Neuronal stem cell (in vitro differentiated cells): ENCODE measurements around the gene SEC62.
A peak's percentile ranks its signal among the peaks of the same experiment; 100 is the strongest.

Experiments used
- DNase-seq: peaks from one replicate; pipeline ENCODE4 v3.0.0-alpha.2; 2013; ENCODE audit warnings: low spot score
- H2AFZ ChIP-seq: one replicate; pipeline ENCODE4 v1.6.1; 2013; ENCODE audit warnings: mild to moderate bottlenecking, low read length, inconsistent platforms
- H2AK5ac ChIP-seq: 2 replicates; pipeline ENCODE4 v1.6.1; 2013; ENCODE audit warnings: low read depth, mild to moderate bottlenecking, inconsistent platforms, low read length, moderate library complexity, mixed read lengths
- H2BK120ac ChIP-seq: 2 replicates; pipeline ENCODE4 v1.6.1; 2013; ENCODE audit warnings: low read depth, mild to moderate bottlenecking, inconsistent platforms, low read length, moderate library complexity, mixed read lengths
- H2BK12ac ChIP-seq: one replicate; pipeline ENCODE4 v1.6.1; 2013; ENCODE audit warnings: low read length, inconsistent platforms
- H2BK15ac ChIP-seq: 2 replicates; pipeline ENCODE4 v1.6.1; 2013; ENCODE audit warnings: mild to moderate bottlenecking, low read length, inconsistent platforms, mixed read lengths
- H2BK5ac ChIP-seq: one replicate; pipeline ENCODE4 v1.6.1; 2013; ENCODE audit warnings: inconsistent platforms, mild to moderate bottlenecking, low read length, moderate library complexity
- H3K14ac ChIP-seq: one replicate; pipeline ENCODE4 v1.6.1; 2013; ENCODE audit warnings: low read length, inconsistent platforms
- H3K18ac ChIP-seq: 2 replicates; pipeline ENCODE4 v1.6.1; 2013; ENCODE audit warnings: low read length, inconsistent platforms
- H3K23ac ChIP-seq: 2 replicates; pipeline ENCODE4 v1.6.1; 2013; ENCODE audit warnings: low read depth, mild to moderate bottlenecking, mixed read lengths, low read length, inconsistent platforms; ENCODE audit not compliant: poor library complexity
- H3K27ac ChIP-seq: replicated peaks from 3 replicates; pipeline ENCODE4 v1.5.1; 2013; ENCODE audit warnings: low read length, inconsistent platforms
- H3K27me3 ChIP-seq, 3 experiments: 2 replicates each; pipeline ENCODE4 v1.6.1; 2013; ENCODE audit warnings: low read length in 3 of 3, mild to moderate bottlenecking in 2 of 3, inconsistent platforms in 1 of 3, low read depth in 1 of 3, mixed read lengths in 1 of 3, moderate library complexity in 1 of 3; ENCODE audit not compliant: control insufficient read depth in 3 of 3, insufficient read depth in 3 of 3
- H3K36me3 ChIP-seq, 2 donors: replicated peaks in 1 of 2; 2 replicates each; pipeline ENCODE4 v1.6.1; 2013; ENCODE audit warnings: low read length in 2 of 2; ENCODE audit not compliant: control insufficient read depth in 2 of 2, insufficient read depth in 2 of 2
- H3K4ac ChIP-seq: 2 replicates; pipeline ENCODE4 v1.6.1; 2013; ENCODE audit warnings: inconsistent platforms, mild to moderate bottlenecking, low read length, moderate library complexity
- H3K4me1 ChIP-seq, 2 donors: 1 replicate in 1 of 2; 2 replicates in 1 of 2; pipeline ENCODE4 v1.6.1; 2013; ENCODE audit warnings: low read length in 2 of 2, low read depth in 1 of 2; ENCODE audit not compliant: control insufficient read depth in 2 of 2, insufficient read depth in 1 of 2
- H3K4me2 ChIP-seq: one replicate; pipeline ENCODE4 v1.6.1; 2013; ENCODE audit warnings: mild to moderate bottlenecking, low read length, inconsistent platforms; ENCODE audit not compliant: insufficient read depth, poor library complexity, severe bottlenecking
- H3K4me3 ChIP-seq, 2 donors: 2 replicates each; pipeline ENCODE4 v1.5.1; 2013; ENCODE audit warnings: low read length in 2 of 2, mild to moderate bottlenecking in 2 of 2, inconsistent platforms in 1 of 2, moderate library complexity in 1 of 2
- H3K79me1 ChIP-seq: one replicate; pipeline ENCODE4 v1.6.1; 2013; ENCODE audit warnings: low read depth, mild to moderate bottlenecking, inconsistent platforms, low read length, moderate library complexity
- H3K9ac ChIP-seq: one replicate; pipeline ENCODE4 v1.6.1; 2013; ENCODE audit warnings: mild to moderate bottlenecking, low read depth, low read length, inconsistent platforms; ENCODE audit not compliant: poor library complexity
- H3K9me3 ChIP-seq, 2 donors: replicated peaks in 1 of 2; 2 replicates each; pipeline versions ENCODE3 to v1.6.1; 2013; ENCODE audit warnings: low read length in 2 of 2, mild to moderate bottlenecking in 2 of 2, inconsistent platforms in 1 of 2, low read depth in 1 of 2, mixed read lengths in 1 of 2, moderate library complexity in 1 of 2; ENCODE audit not compliant: control insufficient read depth in 2 of 2, insufficient read depth in 1 of 2
- H4K8ac ChIP-seq: one replicate; pipeline ENCODE4 v1.6.1; 2013; ENCODE audit warnings: low read depth, mild to moderate bottlenecking, inconsistent platforms, low read length, moderate library complexity
- H4K91ac ChIP-seq: one replicate; pipeline ENCODE4 v1.6.1; 2013; ENCODE audit warnings: low read length, low read depth, mild to moderate bottlenecking, inconsistent platforms; ENCODE audit not compliant: poor library complexity
- WGBS, 2 donors: extraction: QIAGEN DNeasy Blood & Tissue Kit; methylation state at CpG; one replicate each; pipeline ENCODE4 v1.1.7; 2013; ENCODE audit warnings: missing lambda C conversion rate in 2 of 2, mixed read lengths in 1 of 2; ENCODE audit not compliant: insufficient read length in 2 of 2, insufficient replicate concordance in 1 of 2; ENCODE audit errors: extremely low coverage in 2 of 2; 5-methylcytosine and 5-hydroxymethylcytosine counted together

The SEC62 gene

DNA sequence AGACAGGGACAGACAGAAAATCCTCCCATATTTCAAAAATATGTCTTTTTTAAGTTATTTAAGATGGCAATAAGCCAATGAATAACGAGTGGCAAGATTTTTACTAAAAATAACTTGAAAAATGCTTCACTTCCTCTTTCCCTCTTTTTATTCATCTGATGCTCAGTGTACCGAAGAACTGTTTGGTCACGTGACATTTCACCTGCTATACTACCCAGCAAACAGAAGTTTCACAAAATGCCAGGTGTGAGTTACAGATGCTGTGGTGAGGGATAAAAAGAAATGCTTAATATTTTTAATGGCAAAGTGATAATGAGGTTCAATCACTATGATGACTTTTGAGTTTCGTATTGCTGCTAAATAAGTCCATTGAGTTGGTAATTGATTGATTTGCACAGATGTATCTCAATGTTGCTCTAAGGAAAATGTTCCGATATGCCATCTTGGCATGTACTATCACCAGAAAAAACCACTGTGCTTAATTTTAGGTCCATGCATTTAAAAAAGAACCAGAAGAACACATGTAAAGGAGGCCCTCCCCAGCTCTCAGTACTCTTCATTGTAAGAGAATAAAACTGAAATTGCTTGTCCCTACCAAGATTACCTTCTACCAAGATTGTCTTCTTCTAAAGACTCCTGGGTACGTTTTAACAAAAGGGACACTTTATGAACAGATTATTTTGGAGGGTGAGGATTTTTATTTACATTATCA is 26.0 kb upstream of the SEC62 start:
- Histone ChIP-seq H3K9ac (no peak overlapping the region), H3K36me3 (no peaks in the 10 kb centered on the region), H3K23ac (no peak overlapping the region), H3K4me3 (no peak overlapping the region), H3K9me3 (peaks cover 0 to 4% of the 10 kb centered on the region in 2 donors), H3K4me2 (no peak overlapping the region), H4K8ac (no peak overlapping the region), H3K14ac (no peak overlapping the region), H2AFZ (no peak overlapping the region), H4K91ac (no peak overlapping the region), H3K79me1 (no peaks in the 10 kb centered on the region), H2AK5ac (no peak overlapping the region), H3K4ac (no peak overlapping the region), H3K27ac (no peak overlapping the region), H3K18ac (no peak overlapping the region), H2BK12ac (no peak overlapping the region), H2BK5ac (no peak overlapping the region), H2BK15ac (no peak overlapping the region), H3K4me1 (no peaks in the 10 kb centered on the region), H3K27me3 (no peaks in the 10 kb centered on the region), H2BK120ac (no peak overlapping the region)
- WGBS, 2 donors = no CpG with 5 or more reads among the region's 6 CpGs
- no peak for DNase-seq

- no peak for DNase-seq
- H3K36me3 ChIP-seq = no peaks in the 10 kb centered on the region
- WGBS, 2 donors = no CpG with 5 or more reads among the region's 7 CpGs
- no peaks in the 10 kb centered on the region for H3K4me1 ChIP-seq
- H2BK120ac ChIP-seq = no peak overlapping the region
- no peak overlapping the region for H3K27ac ChIP-seq
- no peaks in the 10 kb centered on the region for H3K79me1 ChIP-seq
- H3K4ac ChIP-seq = no peak overlapping the region
- H2BK12ac ChIP-seq = no peak overlapping the region
- no peak overlapping the region for H3K14ac ChIP-seq
- H4K8ac ChIP-seq = no peak overlapping the region
- no peak overlapping the region for H3K4me3 ChIP-seq
- H3K23ac ChIP-seq = no peak overlapping the region
- no peak overlapping the region for H3K18ac ChIP-seq
- peaks cover 0 to 22% (median 0%) of the 10 kb centered on the region in 3 experiments for H3K27me3 ChIP-seq
- H3K9me3 ChIP-seq = peaks cover 0 to 4% of the 10 kb centered on the region in 2 donors
- no peak overlapping the region for H2AK5ac ChIP-seq
- no peak overlapping the region for H2BK5ac ChIP-seq
- no peak overlapping the region for H3K4me2 ChIP-seq
- no peak overlapping the region for H2BK15ac ChIP-seq
- H2AFZ ChIP-seq = no peak overlapping the region
- no peak overlapping the region for H3K9ac ChIP-seq
- no peak overlapping the region for H4K91ac ChIP-seq
Measured at GRCh38 chr3:169945313-169945712, 21.3 kb upstream of the SEC62 start.

DNA sequence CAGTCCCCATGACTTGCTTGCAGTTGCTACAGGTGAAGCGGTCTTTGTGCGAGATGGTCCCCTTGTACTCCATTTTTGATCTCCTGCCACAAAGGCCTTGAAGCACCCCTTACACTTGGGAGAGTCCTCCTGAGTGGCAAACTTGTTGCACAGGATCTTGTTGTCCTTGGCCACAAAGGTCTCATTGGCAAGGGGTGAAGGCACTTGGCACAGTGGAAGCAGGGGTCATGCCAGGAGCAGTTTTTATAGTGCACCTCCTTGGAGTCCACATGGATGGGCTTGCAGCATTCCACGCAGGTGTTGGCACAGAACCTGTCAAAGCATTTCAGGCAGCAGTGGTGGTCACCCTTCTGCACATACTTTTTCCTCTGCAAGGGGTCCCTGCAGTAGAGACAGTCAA is 20.3 kb upstream of the SEC62 start:
- Histone ChIP-seq H2BK5ac (no peak overlapping the region), H3K4me1 (no peaks in the 10 kb centered on the region), H3K4me3 (no peak overlapping the region), H3K14ac (peak overlapping the region; percentile 41), H2AK5ac (no peak overlapping the region), H2BK120ac (no peak overlapping the region), H3K36me3 (no peaks in the 10 kb centered on the region), H2BK12ac (no peak overlapping the region), H3K27me3 (peaks cover 0 to 22% (median 0%) of the 10 kb centered on the region in 3 experiments), H3K9me3 (peaks cover 0 to 4% of the 10 kb centered on the region in 2 donors), H3K4me2 (no peak overlapping the region), H3K4ac (no peak overlapping the region), H3K23ac (peak overlapping the region; percentile 70), H3K27ac (no peak overlapping the region), H3K18ac (no peak overlapping the region), H2AFZ (no peak overlapping the region), H3K9ac (no peak overlapping the region), H4K91ac (no peak overlapping the region), H4K8ac (no peak overlapping the region), H2BK15ac (no peak overlapping the region), H3K79me1 (no peaks in the 10 kb centered on the region)
- no peak for DNase-seq
- no CpG with 5 or more reads among the region's 3 CpGs for WGBS, 2 donors

DNA sequence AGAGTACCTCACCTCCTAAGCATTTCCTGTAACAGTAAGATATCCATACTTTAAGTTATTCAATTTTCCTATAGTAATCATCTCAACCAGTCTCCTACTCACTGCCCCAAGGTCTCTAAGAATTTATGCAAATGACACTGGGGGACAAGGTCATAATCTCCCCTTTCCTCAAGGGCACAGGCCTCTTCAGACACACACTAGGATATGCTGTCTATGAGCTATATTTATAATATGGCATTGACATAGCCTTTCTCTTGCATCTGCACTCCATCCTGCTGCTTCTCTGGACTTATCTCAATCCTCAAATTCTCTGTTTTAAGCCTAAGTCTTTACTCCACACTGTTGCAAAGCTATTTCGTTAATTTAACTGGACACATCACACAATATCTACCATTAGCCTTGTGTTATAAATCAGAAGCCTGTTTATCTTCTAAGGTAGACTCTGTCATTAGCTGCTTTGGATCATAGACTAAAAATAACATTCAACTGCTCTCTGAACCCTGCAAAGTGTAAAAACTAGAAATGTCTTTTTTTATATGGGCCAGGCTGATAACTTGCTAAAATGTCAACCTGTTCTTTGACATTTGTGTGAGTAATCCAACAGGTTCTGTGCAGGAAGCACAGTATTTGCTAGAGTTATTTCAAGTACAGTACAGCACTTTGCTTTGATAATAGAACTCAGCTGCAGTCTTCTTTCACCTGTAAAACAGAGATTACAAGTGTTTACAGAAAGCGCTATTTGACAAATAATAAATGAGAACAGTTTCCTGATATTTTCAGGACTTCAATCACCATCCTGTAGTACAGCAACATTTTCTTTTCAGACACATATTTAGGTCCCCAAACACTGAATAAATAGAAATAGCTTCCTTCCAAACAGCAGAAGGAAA is 17.8 kb upstream of the SEC62 start:
- WGBS, 2 donors = no CpG with 5 or more reads among the region's 2 CpGs
- no peak overlapping the region for H2AK5ac ChIP-seq

More for the DNA sequence above, 17.8 kb upstream of the SEC62 start:
- H3K79me1 ChIP-seq = no peaks in the 10 kb centered on the region
- H3K18ac ChIP-seq = no peak overlapping the region
- no peak overlapping the region for H3K27ac ChIP-seq
- no peaks in the 10 kb centered on the region for H3K4me1 ChIP-seq
- no peak overlapping the region for H4K91ac ChIP-seq
- no peak overlapping the region for H3K4ac ChIP-seq
- H3K23ac ChIP-seq = no peak overlapping the region
- no peaks in the 10 kb centered on the region for H3K9me3 ChIP-seq
- no peak overlapping the region for H2BK15ac ChIP-seq
- H2BK120ac ChIP-seq = no peak overlapping the region
- no peak for DNase-seq
- H2AFZ ChIP-seq = no peak overlapping the region
- no peak overlapping the region for H2BK5ac ChIP-seq
- H4K8ac ChIP-seq = no peak overlapping the region
- no peaks in the 10 kb centered on the region for H3K36me3 ChIP-seq
- H3K4me2 ChIP-seq = no peak overlapping the region
- no peak overlapping the region for H3K9ac ChIP-seq
- no peak overlapping the region for H3K4me3 ChIP-seq
- peaks cover 0 to 28% (median 0%) of the 10 kb centered on the region in 3 experiments for H3K27me3 ChIP-seq
- no peak overlapping the region for H3K14ac ChIP-seq
- H2BK12ac ChIP-seq = no peak overlapping the region
